MCF 10A (cell line): ENCODE results near the gene MZB1. TPM values are rescaled to one million over a fixed set of nuclear protein-coding genes. Genes with fewer than 3 reads are reported as not detected.

Experiments
- Bru-seq: library from RNA; stranded (reverse); fragments of 400-500 nt; gene quantifications from one replicate; lab custom pipeline; 2021; lab: Mats Ljungman, UMichigan
- BruChase-seq, 2 experiments: library from RNA; stranded (reverse); fragments of 400-500 nt; gene quantifications; one replicate each; lab custom pipeline; 2021; lab: Mats Ljungman, UMichigan
- BruUV-seq: library from RNA; stranded (reverse); fragments of 400-500 nt; replicated peaks from 2 replicates; lab custom pipeline; 2021; lab: Mats Ljungman, UMichigan
- CTCF ChIA-PET: fragments of 300-600 bp; sonication (Branson Sonifier 250); formaldehyde crosslinking; extraction: SDS; loops from one replicate; lab custom pipeline; 2021; ENCODE audit warnings: antibody characterized with exemption, inconsistent platforms; lab: Yijun Ruan, JAX
- POLR2A ChIA-PET: fragments of 300-600, 350-650 bp; sonication (Branson Sonifier 250); formaldehyde crosslinking; extraction: SDS; loops from one replicate; lab custom pipeline; 2020; ENCODE audit warnings: antibody characterized with exemption, inconsistent platforms; lab: Yijun Ruan, JAX
- DNase-seq: peaks from one replicate; pipeline ENCODE4 v3.0.0-alpha.2; 2018; ENCODE audit not compliant: unreplicated experiment
- H3K27ac Mint-ChIP-seq: one replicate; pipeline ENCODE4 v1.8.0; 2022; ENCODE audit warnings: mild to moderate bottlenecking, low read depth, mixed read lengths; ENCODE audit not compliant: unreplicated experiment
- H3K27me3 Mint-ChIP-seq: one replicate; pipeline ENCODE4 v1.8.0; 2022; ENCODE audit warnings: mixed read lengths; ENCODE audit not compliant: insufficient read depth, unreplicated experiment
- H3K36me3 Mint-ChIP-seq: one replicate; pipeline ENCODE4 v1.8.0; 2022; ENCODE audit warnings: mild to moderate bottlenecking, moderate library complexity, mixed read lengths; ENCODE audit not compliant: insufficient read depth, unreplicated experiment
- H3K4me1 Mint-ChIP-seq: one replicate; pipeline ENCODE4 v1.8.0; 2022; ENCODE audit warnings: mixed read lengths; ENCODE audit not compliant: insufficient read depth, unreplicated experiment
- H3K4me3 Mint-ChIP-seq: one replicate; pipeline ENCODE4 v1.8.0; 2022; ENCODE audit warnings: mild to moderate bottlenecking, moderate library complexity, mixed read lengths; ENCODE audit not compliant: unreplicated experiment
- H3K9me3 Mint-ChIP-seq: one replicate; pipeline ENCODE4 v1.8.0; 2022; ENCODE audit warnings: mixed read lengths; ENCODE audit not compliant: unreplicated experiment
- CTCF ChIP-seq: fragments of 200-600 bp; IDR thresholded peaks from one replicate; pipeline ENCODE4 v1.8.0; 2022; ENCODE audit warnings: antibody characterized with exemption, mild to moderate bottlenecking; ENCODE audit not compliant: unreplicated experiment
- intact Hi-C: fragments of 100-400 bp; cut with micrococcal nuclease; formaldehyde crosslinking; loops from 2 replicates; pipeline ENCODE4 v1.14.1; 2022
- long read RNA-seq: library from polyadenylated mRNA; stranded (forward); transcript quantifications from one replicate; pipeline ENCODE4 v2.0.0, GENCODE V29; 2022
- total RNA-seq: library from RNA; stranded (reverse); gene quantifications from 2 replicates; pipeline ENCODE4 v1.2.3, GENCODE V29; 2022

Gene MZB1
- total RNA-seq (not detected in 2 replicates), Bru-seq, nascent RNA (percentile 31 among the genes with signal in this experiment), BruChase-seq, experiment 1, labeled RNA remaining after a 6-hour chase (percentile 35 among the genes with signal in this experiment), BruChase-seq, experiment 2, labeled RNA remaining after a 2-hour chase (percentile 36 among the genes with signal in this experiment)
- long read RNA-seq = 0 reads

GRCh38 chr5:139389701-139390638 is at the start of gene MZB1:
TSS of gene MZB1 (minus strand) at chr5:139389913. CDS start at chr5:139389856, 57 bp downstream.
- ChIA-PET POLR2A (interaction anchor here (0.9 to 1.7 kb wide), 3 partner anchors 8 to 95 kb away, joined by 3 to 8 read pairs (median 6); partner anchors contain the start of gene SPATA24), CTCF (interaction anchor here (1.4 kb wide), 1 partner anchor 33 kb away, joined by 4 read pairs; no protein-coding TSS in a partner anchor)
- Mint-ChIP-seq H3K36me3 (peaks cover 5% of the 10 kb centered on the region), H3K27ac (no peak within 1 kb of the TSS), H3K4me3 (no peak within 1 kb of the TSS), H3K4me1 (peaks cover 30% of the 10 kb centered on the region), H3K9me3 (no peaks in the 10 kb centered on the region), H3K27me3 (no peaks in the 10 kb centered on the region)
- no peak for TF ChIP-seq CTCF
- BruUV-seq = no TSS peak
- no peak for DNase-seq
- intact Hi-C loops = no loop called here

GRCh38 chr5:139439013-139439903 is 49.5 kb upstream of the MZB1 start, which contains the start of gene DNAJC18:
TSS of gene DNAJC18 (minus strand) at chr5:139439525. CDS start at chr5:139439445, 80 bp downstream.
- TSS peak; percentile 77 for BruUV-seq
- DNase-seq = peak; percentile 92
- Mint-ChIP-seq H3K27me3 (no peaks in the 10 kb centered on the region), H3K27ac (peak within 1 kb of the TSS; percentile 96), H3K4me1 (peaks cover 11% of the 10 kb centered on the region), H3K36me3 (no peaks in the 10 kb centered on the region), H3K9me3 (no peaks in the 10 kb centered on the region), H3K4me3 (peak within 1 kb of the TSS; percentile 89)
- intact Hi-C loops = loop anchor here (1.0 kb wide), 1 partner anchor 43 kb away; the partner anchor contains the start of gene STING1
- no peak for TF ChIP-seq CTCF
- POLR2A ChIA-PET = interaction anchor here (0.7 to 1.8 kb wide), 18 partner anchors 9 to 222 kb away, joined by 3 to 14 read pairs (median 4); partner anchors contain the start of genes PAIP2, SPATA24, STING1 and UBE2D2
- CTCF ChIA-PET = interaction anchor here (0.6 to 8.3 kb wide), 6 partner anchors 16 to 326 kb away, joined by 3 to 55 read pairs (median 4); no protein-coding TSS in a partner anchor

GRCh38 chr5:139438707-139439012 is 48.9 kb upstream of the MZB1 start:
- no peaks in the 10 kb centered on the region for H3K9me3 Mint-ChIP-seq
- intact Hi-C loops = loop anchor here (1.0 kb wide), 1 partner anchor 44 kb away; the partner anchor contains the start of gene STING1
- H3K27me3 Mint-ChIP-seq = no peaks in the 10 kb centered on the region
- no peaks in the 10 kb centered on the region for H3K36me3 Mint-ChIP-seq
- no peak for DNase-seq
- TF ChIP-seq CTCF = no peak
- H3K4me1 Mint-ChIP-seq = peaks cover 11% of the 10 kb centered on the region
- peak overlapping the region; percentile 96 for H3K27ac Mint-ChIP-seq
- no TSS peak for BruUV-seq
- peak overlapping the region; percentile 89 for H3K4me3 Mint-ChIP-seq
- ChIA-PET CTCF (interaction anchor here (0.5 to 8.3 kb wide), 6 partner anchors 16 to 670 kb away, joined by 3 to 55 read pairs (median 4); no protein-coding TSS in a partner anchor), POLR2A (interaction anchor here (0.9 to 1.7 kb wide), 10 partner anchors 35 to 222 kb away, joined by 3 to 14 read pairs (median 6); partner anchors contain the start of genes PAIP2, SPATA24, STING1 and UBE2D2)
